NT2/D1 (cell line): ENCODE results near the gene AP3D1.

ENCODE experiments used
- SUZ12 ChIP-seq: IDR thresholded peaks from 2 replicates; pipeline ENCODE4 v1.6.1; 2011; ENCODE audit not compliant: insufficient read length, insufficient read depth; ENCODE audit errors: extremely low read depth
- YY1 ChIP-seq: IDR thresholded peaks from 2 replicates; pipeline ENCODE4 v1.6.1; 2011; ENCODE audit not compliant: insufficient read length, insufficient read depth
- ZNF274 ChIP-seq: IDR thresholded peaks from 2 replicates; pipeline ENCODE4 v1.6.1; 2011; ENCODE audit warnings: mild to moderate bottlenecking, low read depth, low read length

DNA sequence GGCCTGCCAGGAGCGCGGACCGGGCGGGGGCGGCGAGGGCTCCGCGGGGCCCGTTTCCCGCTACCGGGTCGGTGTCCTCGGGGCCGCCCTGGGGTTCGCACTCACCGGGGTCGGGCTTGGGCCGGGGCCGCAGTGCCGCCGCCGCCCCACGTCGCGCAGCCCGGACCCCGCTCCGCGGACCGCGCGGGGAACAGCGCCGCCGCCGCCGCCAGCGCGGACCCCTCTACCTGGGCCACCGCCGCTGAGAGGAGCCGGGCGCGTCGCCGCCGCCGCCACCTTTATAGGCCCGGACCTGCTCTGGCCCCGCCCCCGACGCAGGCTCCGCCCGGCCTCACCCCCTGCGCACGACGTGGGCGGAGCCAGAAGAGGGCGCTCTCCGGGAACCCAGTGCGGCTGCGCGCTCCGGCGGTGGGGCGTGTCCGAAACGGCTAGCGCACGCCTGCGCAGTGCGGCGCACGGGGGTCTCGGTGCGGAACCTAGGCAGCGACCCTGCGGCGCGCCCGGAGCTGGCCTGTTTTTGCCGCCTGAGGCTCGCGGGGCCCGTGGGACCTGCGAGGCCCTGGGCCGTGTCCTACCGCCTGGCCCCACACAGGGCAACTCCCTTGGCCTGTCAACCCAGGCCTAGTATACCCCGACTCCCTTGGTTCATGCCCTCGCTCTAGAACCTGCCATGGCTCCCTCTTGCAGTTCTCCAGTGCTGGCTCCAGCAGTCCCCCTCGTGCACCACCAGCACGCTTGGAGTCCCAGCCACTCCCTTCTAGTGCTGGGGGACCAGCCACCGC is 100.2 kb downstream of the AP3D1 start, which contains the start of gene MKNK2:
- TF ChIP-seq ZNF274 (no peak), YY1 (no peak), SUZ12 (no peak)
